ENCODE measurements around the gene PRR18. TPM values are rescaled to one million over a fixed set of nuclear protein-coding genes. Genes with fewer than 3 reads are reported as not detected.

Gene PRR18
- total RNA-seq, 1 experiment from 2014 or later, result not detected

GRCh38 chr6:166300357-166300987 lies 7.7 kb downstream of the PRR18 start:
- H3K36me3 ChIP-seq (ENCODE audit: control insufficient read depth in 1 of 2, insufficient read depth in 2 of 2, low read length in 2 of 2), result no peaks in the 10 kb centered on the region
- ChIA-PET POLR2A (no interaction called here), CTCF (no interaction called here), RAD21 (ENCODE audit: low non-redundant PET in 1 of 2, low total read pairs in 2 of 2, uncharacterized antibody in 2 of 2, unreplicated experiment in 2 of 2) (no interaction called here)
- no peaks in the 10 kb centered on the region for H3K79me2 ChIP-seq (ENCODE audit: insufficient read depth, low read length)
- peaks cover 5% of the 10 kb centered on the region for H3K27me3 ChIP-seq (ENCODE audit: insufficient read depth, low read length)
- no peaks in the 10 kb centered on the region for H4K20me1 ChIP-seq (ENCODE audit: insufficient read depth)
- no peak overlapping the region for H3K4me3 ChIP-seq (replicated peaks in 1 of 2; ENCODE audit: low read depth in 1 of 2, low read length in 2 of 2)
- intact Hi-C loops (cut with micrococcal nuclease), result no loop called here
- TF ChIP-seq REST (IDR thresholded peaks at IDR 0.05; ENCODE audit: low read depth) (no peak), ATF3 (IDR thresholded peaks at IDR 0.05) (no peak), TCF7L2 (IDR thresholded peaks at IDR 0.05; ENCODE audit: borderline replicate concordance, extremely low read depth, insufficient read depth, insufficient read length) (no peak), FOSL1 (IDR thresholded peaks at IDR 0.05; ENCODE audit: low read depth) (no peak), EGR1 (IDR thresholded peaks at IDR 0.05; ENCODE audit: low read depth) (no peak), POLR2AphosphoS5 (IDR thresholded peaks at IDR 0.05; ENCODE audit: low read depth, low read length) (no peak), ZNF274 (IDR thresholded peaks at IDR 0.05; ENCODE audit: low read depth, low read length) (no peak), SP1 (IDR thresholded peaks at IDR 0.05; ENCODE audit: low read depth) (no peak)
- no peak for ATAC-seq
- H3K9ac ChIP-seq (ENCODE audit: low read length), result no peak overlapping the region
- H3K9me2 ChIP-seq (ENCODE audit: insufficient read depth), result no peaks in the 10 kb centered on the region
- no peak for DNase-seq (ENCODE audit: low read depth, low spot score)
- no peaks in the 10 kb centered on the region for H3K9me3 ChIP-seq (ENCODE audit: control insufficient read depth in 1 of 2, insufficient read depth in 1 of 2, low read depth in 1 of 2, low read length in 2 of 2)
- H3K27ac ChIP-seq (ENCODE audit: low read depth, low read length), result no peak overlapping the region
- no TSS peak for BruUV-seq (replicated peaks)
- H3K4me2 ChIP-seq (ENCODE audit: low read length), result no peak overlapping the region
- H2AFZ ChIP-seq (ENCODE audit: low read depth, low read length, poor library complexity, severe bottlenecking), result no peak overlapping the region
- no peaks in the 10 kb centered on the region for H3K4me1 ChIP-seq (ENCODE audit: control insufficient read depth in 1 of 2, insufficient read depth in 2 of 2, low read length in 2 of 2)
